Thyroid gland (tissue), 4 donors: ENCODE results near the gene RBM28. TPM values are rescaled to one million over a fixed set of nuclear protein-coding genes. Genes with fewer than 3 reads are reported as not detected.

Source experiments
- DNase-seq, 2 donors: peaks; one replicate each; pipeline ENCODE4 v3.0.0-alpha.2; 2019
- H3K27ac ChIP-seq, 3 donors: fragments of 200-600 bp; sonication (generic); 1 replicate in 2 of 3; 2 replicates in 1 of 3; pipeline ENCODE4 v1.5.1; 2016 to 2019; ENCODE audit warnings: mild to moderate bottlenecking in 1 of 3, moderate library complexity in 1 of 3
- H3K27me3 ChIP-seq: fragments of 200-600 bp; sonication (generic); one replicate; pipeline ENCODE4 v1.5.1; 2019
- H3K36me3 ChIP-seq, 2 donors: fragments of 200-600 bp; sonication (generic); one replicate each; pipeline ENCODE4 v1.5.1; 2016 to 2019
- H3K4me1 ChIP-seq, 2 donors: fragments of 200-600 bp; sonication (generic); one replicate each; pipeline ENCODE4 v1.5.1; 2017 to 2019
- H3K4me3 ChIP-seq, 3 donors: fragments of 200-600 bp; sonication (generic); replicated peaks in 1 of 3; 1 replicate in 2 of 3; 2 replicates in 1 of 3; pipeline ENCODE4 v1.5.1; 2016; ENCODE audit warnings: mild to moderate bottlenecking in 1 of 3
- H3K9me3 ChIP-seq: fragments of 200-600 bp; sonication (generic); one replicate; pipeline ENCODE4 v1.5.1; 2017
- POLR2A ChIP-seq, 2 donors: fragments of 450-650 bp; IDR thresholded peaks; one replicate each; pipeline ENCODE4 v1.6.1; 2017; ENCODE audit warnings: antibody characterized with exemption in 2 of 2, mild to moderate bottlenecking in 2 of 2, moderate library complexity in 1 of 2
- WGBS, 2 donors: methylation state at CpG; one replicate each; pipeline ENCODE4 v1.1.5; 2017; 5-methylcytosine and 5-hydroxymethylcytosine counted together
- intact Hi-C: fragments of 100-400 bp; cut with DNase I; formaldehyde crosslinking; loops from one replicate; pipeline ENCODE4 v1.15.1; 2023
- total RNA-seq, 4 donors: library from RNA; depleted of rRNA; stranded (reverse); fragments of >200 nt; gene quantifications; one replicate each; pipeline ENCODE4 v1.2.3, GENCODE V29; 2016
- TF ChIP-seq, protein P1 (sequence below), 6 experiments: fragments of 200-600 bp in 3 of 6; fragments of 450-650 bp in 3 of 6; sonication (generic) in 3 of 6; IDR thresholded peaks; one replicate each; pipeline ENCODE4 v1.5.1; 2016 to 2019; ENCODE audit warnings: antibody characterized with exemption in 6 of 6, mild to moderate bottlenecking in 2 of 6, inconsistent platforms in 1 of 6, moderate library complexity in 1 of 6

RBM28 gene
- total RNA-seq, 4 donors from 2014 or later: 19.1 to 36.9 (median 27.7) TPM

DNA sequence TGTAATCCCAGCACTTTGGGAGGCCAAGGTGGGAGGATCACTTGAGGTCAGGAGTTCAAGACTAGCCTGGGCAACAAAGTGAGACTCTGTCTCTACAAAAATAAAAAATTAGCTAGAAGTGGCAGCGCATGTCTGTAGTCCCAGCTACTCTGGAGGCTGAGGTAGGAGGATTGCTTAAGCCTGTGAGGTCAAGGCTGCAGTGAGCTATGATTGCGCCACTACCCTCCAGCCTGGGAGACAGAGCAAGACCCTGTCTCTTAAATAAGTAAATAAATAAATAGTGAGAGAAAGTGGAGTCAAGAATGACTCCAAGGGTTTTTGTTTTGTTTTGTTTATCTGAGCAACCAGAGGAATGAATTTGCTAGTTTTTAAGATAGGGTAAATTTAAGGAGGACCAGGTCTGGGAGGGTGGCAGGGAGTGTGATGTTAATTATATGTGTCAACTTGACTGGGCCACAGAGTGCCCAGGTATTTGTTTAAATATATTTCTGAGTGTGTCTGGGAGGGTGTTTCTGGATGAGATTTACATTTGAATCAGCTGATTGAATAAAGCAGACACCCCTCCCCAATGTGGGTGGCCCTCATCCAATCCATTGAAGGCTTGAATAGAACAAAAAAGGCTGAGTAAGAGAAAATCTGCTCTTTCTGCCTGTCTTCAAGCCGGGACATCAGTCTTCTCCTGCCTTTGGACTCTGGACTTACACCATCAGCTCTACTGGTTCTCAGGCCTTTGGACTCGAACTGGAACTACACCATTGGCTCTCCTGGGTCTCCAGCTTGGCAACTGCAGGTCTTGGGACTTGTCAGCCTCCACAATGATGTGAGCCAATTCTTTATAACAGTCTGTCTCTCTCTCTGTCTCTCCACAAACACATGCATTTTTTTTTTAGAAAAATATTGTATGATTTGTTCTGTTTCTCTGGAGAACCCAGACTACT lies 42.5 kb upstream of the RBM28 start:
- no peaks in the 10 kb centered on the region for H3K9me3 ChIP-seq
- 90 to 91% methylated on average over 4 of the region's 4 CpGs for WGBS, 2 donors
- no peak overlapping the region for H3K4me3 ChIP-seq
- no peaks in the 10 kb centered on the region for H3K4me1 ChIP-seq
- no peaks in the 10 kb centered on the region for H3K27me3 ChIP-seq
- TF ChIP-seq, protein P1, sequence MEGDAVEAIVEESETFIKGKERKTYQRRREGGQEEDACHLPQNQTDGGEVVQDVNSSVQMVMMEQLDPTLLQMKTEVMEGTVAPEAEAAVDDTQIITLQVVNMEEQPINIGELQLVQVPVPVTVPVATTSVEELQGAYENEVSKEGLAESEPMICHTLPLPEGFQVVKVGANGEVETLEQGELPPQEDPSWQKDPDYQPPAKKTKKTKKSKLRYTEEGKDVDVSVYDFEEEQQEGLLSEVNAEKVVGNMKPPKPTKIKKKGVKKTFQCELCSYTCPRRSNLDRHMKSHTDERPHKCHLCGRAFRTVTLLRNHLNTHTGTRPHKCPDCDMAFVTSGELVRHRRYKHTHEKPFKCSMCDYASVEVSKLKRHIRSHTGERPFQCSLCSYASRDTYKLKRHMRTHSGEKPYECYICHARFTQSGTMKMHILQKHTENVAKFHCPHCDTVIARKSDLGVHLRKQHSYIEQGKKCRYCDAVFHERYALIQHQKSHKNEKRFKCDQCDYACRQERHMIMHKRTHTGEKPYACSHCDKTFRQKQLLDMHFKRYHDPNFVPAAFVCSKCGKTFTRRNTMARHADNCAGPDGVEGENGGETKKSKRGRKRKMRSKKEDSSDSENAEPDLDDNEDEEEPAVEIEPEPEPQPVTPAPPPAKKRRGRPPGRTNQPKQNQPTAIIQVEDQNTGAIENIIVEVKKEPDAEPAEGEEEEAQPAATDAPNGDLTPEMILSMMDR (IDR thresholded peaks at IDR 0.05): no peak
- no peak for TF ChIP-seq POLR2A (IDR thresholded peaks at IDR 0.05)
- no peak for DNase-seq
- H3K36me3 ChIP-seq: no peaks in the 10 kb centered on the region
- intact Hi-C loops: no loop called here
- H3K27ac ChIP-seq: no peak overlapping the region

DNA sequence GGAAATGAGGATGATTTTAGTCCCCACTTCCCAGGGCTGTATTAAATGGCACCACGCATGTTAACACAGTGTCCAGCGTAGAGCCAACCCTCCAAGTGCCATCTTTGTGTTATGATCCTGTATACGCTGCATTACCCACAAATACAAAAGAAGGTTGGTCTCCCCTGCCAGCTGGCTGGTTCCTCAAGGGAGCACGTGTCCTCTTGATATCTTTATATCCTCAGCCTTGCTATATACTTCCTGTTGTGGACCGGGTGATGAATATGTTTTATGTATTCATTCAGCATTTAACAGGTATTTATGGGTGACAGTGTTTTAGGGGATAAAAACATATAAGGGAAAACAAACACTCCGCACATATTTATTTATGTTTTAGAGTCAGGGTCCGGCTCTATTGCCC lies 41.0 kb upstream of the RBM28 start:
- H3K4me1 ChIP-seq: no peaks in the 10 kb centered on the region
- no peak overlapping the region for H3K4me3 ChIP-seq
- no peaks in the 10 kb centered on the region for H3K36me3 ChIP-seq
- TF ChIP-seq, protein P1 (IDR thresholded peaks at IDR 0.05): no peak
- no peak for TF ChIP-seq POLR2A (IDR thresholded peaks at IDR 0.05)
- intact Hi-C loops: no loop called here
- no peaks in the 10 kb centered on the region for H3K9me3 ChIP-seq
- no peak for DNase-seq
- 70 to 80% methylated on average over 7 of the region's 7 CpGs for WGBS, 2 donors
- no peak overlapping the region for H3K27ac ChIP-seq
- no peaks in the 10 kb centered on the region for H3K27me3 ChIP-seq

DNA sequence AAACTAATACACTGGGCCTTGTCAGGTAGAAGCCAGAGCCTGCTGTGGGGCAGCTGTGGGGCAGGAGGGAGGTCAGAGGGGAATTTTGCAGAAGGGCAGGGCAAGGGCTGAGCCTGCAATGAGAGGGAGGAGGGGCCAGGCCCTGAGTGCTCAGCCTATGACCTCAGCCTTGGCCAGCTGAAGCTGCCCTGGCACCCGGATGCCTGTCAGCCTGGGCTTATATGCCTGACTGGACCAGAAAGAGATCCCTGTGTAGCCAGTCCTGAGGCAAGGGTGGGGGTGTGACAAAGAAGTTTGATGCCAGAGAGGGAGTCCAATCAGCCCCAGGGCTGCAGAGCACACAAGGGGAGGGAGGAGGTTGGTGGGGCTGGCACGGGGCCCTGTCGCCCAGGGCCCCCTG lies 40.1 kb upstream of the RBM28 start:
- Histone ChIP-seq H3K27ac (no peak overlapping the region), H3K9me3 (no peaks in the 10 kb centered on the region), H3K27me3 (no peaks in the 10 kb centered on the region), H3K36me3 (no peaks in the 10 kb centered on the region), H3K4me1 (no peaks in the 10 kb centered on the region), H3K4me3 (no peak overlapping the region)
- TF ChIP-seq, protein P1 (IDR thresholded peaks at IDR 0.05): no peak
- no peak for TF ChIP-seq POLR2A (IDR thresholded peaks at IDR 0.05)
- DNase-seq: no peak
- intact Hi-C loops: no loop called here
- 35 to 37% methylated on average over 3 of the region's 3 CpGs for WGBS, 2 donors

DNA sequence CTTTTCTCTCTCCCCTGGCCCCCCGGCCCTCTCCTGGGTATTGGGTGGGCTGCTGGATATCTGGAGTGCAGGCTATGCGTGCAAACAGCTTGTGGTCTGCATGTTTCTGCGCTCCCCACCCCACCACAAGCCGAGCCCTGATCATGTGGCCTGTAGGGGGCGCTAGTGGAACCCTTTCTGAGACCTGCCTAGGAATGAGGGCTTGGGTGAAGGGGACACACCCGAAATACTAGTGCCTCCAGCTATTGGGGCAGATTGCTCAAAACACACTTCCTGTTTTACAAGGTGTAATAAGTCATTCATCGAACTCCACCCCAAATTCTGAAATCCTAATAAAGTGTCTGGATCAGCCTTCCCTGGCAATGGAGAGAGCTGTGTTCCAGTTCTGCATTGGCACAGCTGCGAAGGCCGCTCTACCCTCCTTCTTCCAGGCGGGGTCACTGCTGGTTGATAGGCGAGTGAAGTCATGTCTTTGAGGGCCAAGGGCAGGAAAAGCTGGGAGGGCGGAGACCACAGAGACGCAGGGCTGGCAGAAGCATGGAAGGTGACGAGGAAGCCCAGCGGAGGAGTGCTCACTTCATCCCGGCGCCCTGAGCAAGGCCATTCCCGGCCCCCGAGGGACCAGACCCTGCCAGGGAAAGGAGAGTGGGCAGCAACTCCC lies 37.6 kb upstream of the RBM28 start:
- DNase-seq: no peak
- no peak overlapping the region for H3K27ac ChIP-seq
- no peaks in the 10 kb centered on the region for H3K4me1 ChIP-seq
- H3K4me3 ChIP-seq: no peak overlapping the region
- 69 to 70% methylated on average over 19 of the region's 19 CpGs for WGBS, 2 donors
- no peaks in the 10 kb centered on the region for H3K27me3 ChIP-seq
- no peaks in the 10 kb centered on the region for H3K36me3 ChIP-seq
- intact Hi-C loops: no loop called here
- TF ChIP-seq, protein P1 (IDR thresholded peaks at IDR 0.05): peak in 1 of 6 experiments; percentile 27
- no peak for TF ChIP-seq POLR2A (IDR thresholded peaks at IDR 0.05)
- no peaks in the 10 kb centered on the region for H3K9me3 ChIP-seq
